Mesothelial cell of epicardium (in vitro differentiated cells): Measurements from ENCODE around the gene RHOF. TPM values are rescaled to one million over a fixed set of nuclear protein-coding genes. Genes with fewer than 3 reads are reported as not detected.

ENCODE experiments used
- DNase-seq, 2 experiments: peaks; one replicate each; pipeline ENCODE4 v3.0.0; 2021; ENCODE audit warnings: low spot score in 2 of 2; ENCODE audit not compliant: unreplicated experiment in 2 of 2
- H3K27ac Mint-ChIP-seq: 2 replicates; pipeline ENCODE4 v1.8.0; 2021; ENCODE audit warnings: mixed read lengths
- H3K27me3 Mint-ChIP-seq: 2 replicates; pipeline ENCODE4 v1.8.0; 2021; ENCODE audit warnings: low read depth, mixed read lengths
- H3K36me3 Mint-ChIP-seq: 2 replicates; pipeline ENCODE4 v1.8.0; 2021; ENCODE audit warnings: mixed read lengths
- H3K4me1 Mint-ChIP-seq: 2 replicates; pipeline ENCODE4 v1.8.0; 2021; ENCODE audit warnings: mixed read lengths
- H3K4me3 Mint-ChIP-seq: 2 replicates; pipeline ENCODE4 v1.8.0; 2021; ENCODE audit warnings: mild to moderate bottlenecking, moderate library complexity, mixed read lengths
- H3K9me3 Mint-ChIP-seq: 2 replicates; pipeline ENCODE4 v1.8.0; 2021; ENCODE audit warnings: mixed read lengths
- total RNA-seq: library from RNA; stranded (reverse); gene quantifications from 3 replicates; pipeline ENCODE4 v1.2.1, GENCODE V29; 2021
- TF ChIP-seq, protein P1 (sequence below): fragments of 200-600 bp; sonication (generic); IDR thresholded peaks from one replicate; pipeline ENCODE4 v1.5.0; 2021; ENCODE audit warnings: antibody characterized with exemption; ENCODE audit not compliant: unreplicated experiment

RHOF gene
- total RNA-seq, 1 donor from 2014 or later, result 37.8 TPM

DNA sequence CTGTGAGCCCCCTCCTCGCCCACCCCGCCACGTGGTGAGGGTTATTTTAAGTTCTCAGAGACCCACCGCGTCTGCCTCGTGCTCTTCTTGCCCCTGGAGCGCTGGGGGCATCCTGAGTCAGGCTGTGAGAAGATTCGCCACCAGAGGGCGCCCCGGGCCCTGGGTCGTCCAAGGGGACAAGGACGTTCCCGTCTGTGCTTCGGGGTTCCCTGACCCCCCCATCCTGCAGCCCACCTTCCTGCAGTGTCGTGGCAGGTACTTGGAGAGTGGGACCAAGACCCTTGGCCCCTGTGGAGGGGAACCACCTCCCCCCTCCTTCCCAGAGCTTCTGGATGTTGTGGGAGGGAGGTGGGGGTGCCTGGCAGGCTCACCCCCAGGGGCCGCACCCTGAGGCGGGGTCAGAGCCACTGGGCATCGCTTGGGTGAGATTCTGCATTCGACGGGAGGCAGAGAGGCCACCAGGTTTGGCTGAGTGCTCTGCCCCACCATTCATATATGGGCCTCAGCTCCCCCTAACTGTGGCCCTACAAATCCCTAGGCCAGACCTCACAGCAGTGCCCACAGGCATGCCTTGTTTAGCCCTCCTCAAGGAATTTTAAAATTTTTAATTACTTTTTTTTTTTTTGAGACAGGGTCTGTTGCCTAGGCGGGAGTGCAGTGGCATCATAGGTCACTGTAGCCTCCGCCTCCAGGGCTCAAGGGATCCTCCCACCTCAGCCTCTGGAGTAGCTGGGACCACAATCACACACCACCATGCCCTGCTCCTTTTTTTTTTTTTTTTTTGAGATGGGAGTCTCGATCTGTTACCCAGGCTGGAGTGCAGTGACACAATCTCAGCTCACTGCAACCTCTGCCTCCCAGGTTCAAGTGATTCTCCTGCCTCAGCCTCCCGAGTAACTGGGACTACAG, 17.0 kb downstream of the RHOF start:
- Mint-ChIP-seq H3K9me3 (no peaks in the 10 kb centered on the region), H3K27ac (no peak overlapping the region), H3K27me3 (no peaks in the 10 kb centered on the region), H3K4me3 (no peak overlapping the region), H3K36me3 (no peaks in the 10 kb centered on the region), H3K4me1 (peaks cover 31% of the 10 kb centered on the region)
- TF ChIP-seq, protein P1, sequence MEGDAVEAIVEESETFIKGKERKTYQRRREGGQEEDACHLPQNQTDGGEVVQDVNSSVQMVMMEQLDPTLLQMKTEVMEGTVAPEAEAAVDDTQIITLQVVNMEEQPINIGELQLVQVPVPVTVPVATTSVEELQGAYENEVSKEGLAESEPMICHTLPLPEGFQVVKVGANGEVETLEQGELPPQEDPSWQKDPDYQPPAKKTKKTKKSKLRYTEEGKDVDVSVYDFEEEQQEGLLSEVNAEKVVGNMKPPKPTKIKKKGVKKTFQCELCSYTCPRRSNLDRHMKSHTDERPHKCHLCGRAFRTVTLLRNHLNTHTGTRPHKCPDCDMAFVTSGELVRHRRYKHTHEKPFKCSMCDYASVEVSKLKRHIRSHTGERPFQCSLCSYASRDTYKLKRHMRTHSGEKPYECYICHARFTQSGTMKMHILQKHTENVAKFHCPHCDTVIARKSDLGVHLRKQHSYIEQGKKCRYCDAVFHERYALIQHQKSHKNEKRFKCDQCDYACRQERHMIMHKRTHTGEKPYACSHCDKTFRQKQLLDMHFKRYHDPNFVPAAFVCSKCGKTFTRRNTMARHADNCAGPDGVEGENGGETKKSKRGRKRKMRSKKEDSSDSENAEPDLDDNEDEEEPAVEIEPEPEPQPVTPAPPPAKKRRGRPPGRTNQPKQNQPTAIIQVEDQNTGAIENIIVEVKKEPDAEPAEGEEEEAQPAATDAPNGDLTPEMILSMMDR, result peak; percentile 77
- DNase-seq, result peak; percentile 60 to 81

DNA sequence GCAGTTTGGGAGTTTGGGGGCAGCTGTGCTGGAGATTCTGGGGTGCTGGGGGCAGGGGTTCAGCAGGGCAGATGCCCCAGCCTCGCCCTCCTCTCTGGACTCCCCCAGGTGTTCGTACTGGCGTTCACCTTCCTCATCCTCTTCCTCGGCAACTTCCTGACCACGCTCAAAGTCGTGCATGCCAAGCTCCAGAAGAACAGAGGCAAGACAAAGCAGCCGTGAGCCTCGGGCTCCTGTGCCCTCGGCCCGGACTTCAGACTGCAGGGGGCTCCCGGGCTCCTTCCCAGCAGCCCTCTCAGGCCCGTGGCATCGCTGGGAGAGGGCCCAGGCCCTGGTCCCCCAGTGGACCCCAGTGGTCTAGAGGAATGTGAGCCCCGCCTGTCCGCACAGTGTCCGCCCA, 18.0 kb downstream of the RHOF start:
- peaks cover 40% of the 10 kb centered on the region for H3K4me1 Mint-ChIP-seq
- TF ChIP-seq, protein P1, result no peak
- no peak for DNase-seq
- no peaks in the 10 kb centered on the region for H3K36me3 Mint-ChIP-seq
- no peaks in the 10 kb centered on the region for H3K27me3 Mint-ChIP-seq
- no peak overlapping the region for H3K4me3 Mint-ChIP-seq
- peak overlapping the region; percentile 77 for H3K27ac Mint-ChIP-seq
- H3K9me3 Mint-ChIP-seq, result no peaks in the 10 kb centered on the region

DNA sequence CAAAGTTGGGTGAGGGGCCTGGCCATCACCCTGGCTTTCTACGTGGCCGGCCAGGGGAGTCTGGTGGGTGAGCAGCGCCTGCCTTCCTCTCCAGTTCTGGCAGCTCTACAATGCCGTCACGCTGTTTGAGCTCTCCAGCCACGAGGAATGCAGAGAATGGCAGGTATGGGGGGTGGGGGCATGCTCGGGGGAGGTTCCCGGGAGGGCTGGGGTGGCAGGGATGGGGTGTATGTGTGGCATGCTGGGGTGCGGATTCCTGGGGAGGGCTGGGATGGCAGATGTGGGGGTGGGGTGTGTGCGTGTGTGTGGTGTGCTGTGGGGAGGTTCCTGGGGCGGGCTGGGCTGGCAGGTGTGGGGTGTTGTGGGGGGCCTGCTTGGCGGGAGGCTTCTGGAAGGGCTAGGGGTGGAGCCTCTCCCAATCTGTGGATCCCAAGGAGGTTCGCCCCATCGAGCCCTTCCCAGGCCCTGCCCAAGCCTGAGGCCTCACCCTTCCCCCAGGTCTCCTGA, 18.5 kb downstream of the RHOF start:
- Mint-ChIP-seq H3K36me3 (no peaks in the 10 kb centered on the region), H3K4me1 (peaks cover 45% of the 10 kb centered on the region), H3K27ac (peak overlapping the region; percentile 96), H3K4me3 (peak overlapping the region; percentile 30), H3K9me3 (no peaks in the 10 kb centered on the region), H3K27me3 (no peaks in the 10 kb centered on the region)
- no peak for DNase-seq
- TF ChIP-seq, protein P1, result no peak

DNA sequence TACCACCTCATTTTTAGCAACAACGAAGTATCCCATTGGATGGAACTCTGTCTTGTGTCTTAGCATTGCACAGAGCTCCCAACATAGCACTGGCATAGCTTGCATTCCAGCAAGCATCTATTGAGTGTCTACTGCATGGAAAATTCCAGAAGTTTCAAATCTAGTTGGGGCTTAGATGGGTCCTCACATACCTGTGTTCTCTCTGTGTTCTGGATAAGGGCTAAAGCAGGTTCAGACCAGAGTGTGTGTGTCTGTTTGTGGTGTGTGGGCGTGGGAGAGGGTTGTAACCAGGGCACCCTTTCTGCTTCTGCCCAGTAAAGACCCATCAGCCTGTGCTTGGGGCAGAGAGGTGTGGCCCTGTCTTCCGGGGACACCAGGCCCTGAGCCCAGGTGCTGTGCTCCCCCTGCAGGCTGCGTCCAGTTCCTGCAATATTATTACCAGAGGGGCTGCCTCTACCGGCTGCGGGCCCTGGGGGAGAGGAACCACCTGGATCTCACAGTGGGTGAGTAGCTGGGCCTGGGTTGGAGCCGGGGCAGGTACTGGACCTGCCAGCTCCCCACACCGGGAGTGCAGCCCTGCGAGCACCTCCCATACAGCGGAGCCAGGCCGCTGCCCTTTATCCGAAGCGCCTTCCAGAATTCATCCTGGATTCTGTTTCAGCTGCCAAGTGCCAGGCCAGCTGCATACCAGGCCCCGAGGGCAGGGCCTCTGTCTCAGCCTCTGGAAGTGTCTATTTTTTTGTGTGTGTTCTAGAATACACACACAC, 20.3 kb downstream of the RHOF start:
- Mint-ChIP-seq H3K36me3 (no peaks in the 10 kb centered on the region), H3K9me3 (no peaks in the 10 kb centered on the region), H3K27me3 (no peaks in the 10 kb centered on the region), H3K4me1 (peaks cover 48% of the 10 kb centered on the region), H3K27ac (peak overlapping the region; percentile 68), H3K4me3 (no peak overlapping the region)
- DNase-seq, result peak in 1 of 2 experiments; percentile 76
- TF ChIP-seq, protein P1, result peak; percentile 71

DNA sequence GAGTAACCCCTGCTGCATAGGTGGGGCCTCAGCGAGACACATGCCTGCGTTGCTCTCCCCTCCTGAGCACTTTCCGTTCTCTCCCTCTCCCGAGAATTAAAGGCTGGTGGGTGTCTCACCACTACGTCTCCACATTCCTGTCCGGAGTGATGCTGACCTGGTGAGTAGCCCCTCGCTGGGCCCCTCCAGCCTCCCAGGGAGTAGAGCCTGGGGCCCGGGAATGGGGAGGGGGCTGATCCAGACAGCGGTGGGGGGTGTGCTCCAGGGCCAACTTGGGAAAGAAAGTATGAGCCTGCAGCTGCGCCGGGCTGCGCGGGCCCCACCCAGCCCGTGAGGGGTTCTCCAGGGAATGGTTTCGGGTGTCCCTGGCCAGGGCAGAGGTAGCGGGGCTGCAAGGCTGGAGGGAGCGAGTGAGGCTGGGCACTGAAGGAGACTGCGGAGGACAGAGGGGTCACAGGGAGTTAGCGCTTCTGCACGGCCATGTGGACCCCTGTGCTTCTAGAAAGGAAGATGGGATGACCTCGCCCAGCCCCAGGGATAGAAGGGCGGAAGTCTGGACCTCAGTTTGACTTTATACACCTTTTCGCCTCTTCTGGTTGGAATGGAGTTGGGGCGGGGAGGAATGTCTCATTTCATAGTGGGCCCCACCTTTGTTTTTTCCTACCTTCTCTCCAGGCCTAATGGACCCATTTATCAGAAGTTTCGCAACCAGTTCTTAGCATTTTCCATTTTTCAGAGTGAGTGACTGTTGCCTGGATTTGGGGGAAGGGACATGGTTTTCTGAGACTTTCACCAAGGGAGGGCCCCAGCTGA, 22.5 kb downstream of the RHOF start:
- Mint-ChIP-seq H3K4me3 (no peak overlapping the region), H3K27me3 (no peaks in the 10 kb centered on the region), H3K36me3 (no peaks in the 10 kb centered on the region), H3K4me1 (peaks cover 48% of the 10 kb centered on the region), H3K9me3 (no peaks in the 10 kb centered on the region), H3K27ac (peak overlapping the region; percentile 90)
- DNase-seq, result no peak
- TF ChIP-seq, protein P1, result no peak
